CD4-positive, alpha-beta T cell treated with Interleukin-15 for 4 hours (primary cell): ENCODE results near the gene EXT2.

Experiments used
- DNase-seq: peaks from one replicate; pipeline ENCODE4 v3.0.0-alpha.2; 2020; ENCODE audit warnings: low spot score

Gene EXT2

GRCh38 chr11:44085330-44085729 is 10.1 kb upstream of the EXT2 start:
- DNase-seq = no peak

- DNase-seq = no peak
These were observed 7.1 kb upstream of the EXT2 start for GRCh38 chr11:44088377-44088776.

- no peak for DNase-seq
These were observed 6.6 kb upstream of the EXT2 start for GRCh38 chr11:44088871-44089270.

- DNase-seq = no peak
These were observed 4.9 kb upstream of the EXT2 start for GRCh38 chr11:44090539-44090938.

GRCh38 chr11:44094260-44094868 is 1.1 kb upstream of the EXT2 start:
- peak; percentile 84 for DNase-seq

GRCh38 chr11:44096360-44097185 is 1.1 kb downstream of the EXT2 start:
- no peak for DNase-seq

- no peak for DNase-seq
These were observed 2.3 kb downstream of the EXT2 start for GRCh38 chr11:44097821-44098220.

- no peak for DNase-seq
These were observed 5.6 kb downstream of the EXT2 start for GRCh38 chr11:44101098-44101497.

- no peak for DNase-seq
These were observed 9.2 kb downstream of the EXT2 start for GRCh38 chr11:44104481-44105294.

- no peak for DNase-seq
These were observed 12.8 kb downstream of the EXT2 start for GRCh38 chr11:44108260-44108659.

- DNase-seq = peak; percentile 51
These were observed 14.8 kb downstream of the EXT2 start for GRCh38 chr11:44110231-44110679.

- DNase-seq = no peak
These were observed 16.8 kb downstream of the EXT2 start for GRCh38 chr11:44112091-44112821.

GRCh38 chr11:44113018-44113417 is 17.5 kb downstream of the EXT2 start:
- DNase-seq = no peak

- no peak for DNase-seq
These were observed 18.1 kb downstream of the EXT2 start for GRCh38 chr11:44113572-44113971.

GRCh38 chr11:44116234-44116830 is 20.9 kb downstream of the EXT2 start:
- DNase-seq = no peak

- no peak for DNase-seq
These were observed 24.7 kb downstream of the EXT2 start for GRCh38 chr11:44120169-44120568.

GRCh38 chr11:44125598-44125997 is 30.1 kb downstream of the EXT2 start:
- no peak for DNase-seq

GRCh38 chr11:44126304-44126703 is 30.8 kb downstream of the EXT2 start:
- DNase-seq = no peak

- DNase-seq = no peak
These were observed 31.7 kb downstream of the EXT2 start for GRCh38 chr11:44127130-44127529.

- DNase-seq = no peak
These were observed 33.3 kb downstream of the EXT2 start for GRCh38 chr11:44128729-44129128.

GRCh38 chr11:44130751-44131150 is 35.3 kb downstream of the EXT2 start:
- DNase-seq = no peak
